ENCODE data around the gene CROCC. TPM values are rescaled to one million over a fixed set of nuclear protein-coding genes. Genes with fewer than 3 reads are reported as not detected.

Gene CROCC
- polyA plus RNA-seq, 1 donor from 2014 or later = 3.9 TPM

- Mint-ChIP-seq H3K36me3 (peaks cover 7% of the 10 kb centered on the region), H3K9me3 (no peaks in the 10 kb centered on the region), H3K27ac (peak overlapping the region in 2 of 3 donors; percentile 45 to 65), H3K27me3 (no peaks in the 10 kb centered on the region), H3K4me3 (peak overlapping the region in 3 of 4 donors; percentile 18 to 75 (median 56)), H3K4me1 (peaks cover 18 to 19% (median 18%) of the 10 kb centered on the region in 3 donors)
These were observed 97.1 kb downstream of the CROCC start for GRCh38 chr1:17018849-17019248.

GRCh38 chr1:17020502-17020901, 98.8 kb downstream of the CROCC start:
- Mint-ChIP-seq H3K9me3 (no peaks in the 10 kb centered on the region), H3K27me3 (no peaks in the 10 kb centered on the region), H3K27ac (peak overlapping the region in 2 of 3 donors; percentile 40 to 69), H3K4me1 (peaks cover 15 to 16% (median 15%) of the 10 kb centered on the region in 3 donors), H3K36me3 (peaks cover 5% of the 10 kb centered on the region), H3K4me3 (no peak overlapping the region)

DNA sequence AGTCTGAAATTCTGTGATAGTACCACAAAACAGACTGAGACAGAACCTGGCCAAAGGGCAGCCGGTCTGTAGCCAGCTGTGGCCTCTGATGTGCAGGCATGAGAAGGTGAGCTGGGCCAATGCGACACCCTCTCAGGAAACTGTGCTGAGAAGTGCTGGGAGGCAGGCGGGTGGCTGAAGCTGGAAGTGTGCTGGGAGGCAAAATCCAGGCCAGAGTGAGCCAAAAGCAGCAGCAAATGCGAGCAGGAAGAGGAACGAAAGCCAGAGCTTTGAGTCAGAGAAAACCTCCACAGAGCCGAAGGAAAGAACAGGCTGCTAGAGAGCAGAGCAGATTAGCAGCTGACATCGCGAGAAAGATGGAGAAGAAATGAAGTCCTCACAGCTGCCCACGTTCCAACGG, 100.2 kb downstream of the CROCC start:
- Mint-ChIP-seq H3K36me3 (peaks cover 6% of the 10 kb centered on the region), H3K27me3 (no peaks in the 10 kb centered on the region), H3K27ac (peak overlapping the region in 1 of 3 donors; percentile 76), H3K4me3 (no peak overlapping the region), H3K4me1 (peaks cover 15 to 16% (median 15%) of the 10 kb centered on the region in 3 donors), H3K9me3 (no peaks in the 10 kb centered on the region)

Other genes starting within 250 kb of the CROCC start
- gene RNU1-4, start 181.4 kb upstream of the CROCC start, polyA plus RNA-seq = not detected
- gene RNU1-2, start 26.0 kb upstream of the CROCC start, polyA plus RNA-seq = not detected
- 0.43 TPM for gene MFAP2, start 58.7 kb downstream of the CROCC start, polyA plus RNA-seq
- gene ATP13A2, start 90.0 kb downstream of the CROCC start, polyA plus RNA-seq = 28.3 TPM
- 137 TPM for gene SDHB, start 132.1 kb downstream of the CROCC start, polyA plus RNA-seq
- gene PADI2, start 197.5 kb downstream of the CROCC start, polyA plus RNA-seq = 0.10 TPM

Data from IgD-negative memory B cell (primary cell).